Epithelial cell of esophagus (primary cell): ENCODE measurements around the gene KCNJ4.
"Not testable (repeated sequence)": the region's sequence is repeated elsewhere in the genome, so short reads cannot be mapped to it uniquely, and the experiment has no call there.

Experiments
- DNase-seq: peaks from one replicate; pipeline ENCODE4 v3.0.0; 2010; ENCODE audit warnings: low read depth
- H3K4me3 ChIP-seq: 2 replicates; pipeline ENCODE4 v1.5.1; 2011; ENCODE audit warnings: mild to moderate bottlenecking, low read length, control low read depth
- TF ChIP-seq, protein P1 (sequence below): IDR thresholded peaks from 2 replicates; pipeline ENCODE4 v1.5.1; 2011; ENCODE audit warnings: low read depth, mild to moderate bottlenecking, low read length, control low read depth, inconsistent platforms; ENCODE audit not compliant: insufficient read depth; ENCODE audit errors: missing control alignments

Gene KCNJ4

DNA sequence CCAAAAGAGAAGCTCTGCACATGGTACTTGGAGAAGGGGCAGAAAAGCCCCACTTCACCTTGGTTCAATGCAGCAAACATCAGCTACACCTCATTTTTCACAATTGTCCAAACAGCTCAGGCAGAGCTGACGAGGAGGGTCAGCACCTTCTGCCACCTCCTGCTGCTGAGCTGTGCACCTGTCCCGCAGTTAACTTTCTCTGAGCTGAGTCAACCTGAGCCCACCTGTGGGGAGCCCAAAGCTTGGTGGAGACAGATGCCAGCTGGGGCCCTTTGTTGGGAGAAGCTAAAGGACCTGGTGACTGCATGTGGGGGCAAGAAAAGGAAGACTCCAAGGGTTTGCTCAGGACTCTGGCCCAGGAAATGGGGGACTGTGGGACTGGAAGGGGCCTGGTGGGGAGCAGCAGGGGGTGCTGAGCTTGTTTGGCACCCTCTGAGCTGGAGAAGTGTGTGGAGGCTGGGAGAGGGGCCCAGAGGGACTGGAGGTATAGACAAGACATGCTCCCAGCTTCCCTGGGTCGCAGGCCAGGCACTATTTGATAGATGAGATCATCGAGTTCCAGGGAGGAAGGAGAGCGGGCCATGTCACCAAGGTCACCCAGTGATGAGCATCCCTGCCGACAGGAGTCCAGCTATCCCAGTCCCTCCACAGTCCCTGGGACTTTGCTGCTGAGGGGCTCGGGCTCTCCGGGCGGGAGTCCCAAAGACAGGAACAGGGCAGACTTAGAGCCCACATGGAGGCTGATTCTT lies 53.5 kb downstream of the KCNJ4 start:
- H3K4me3 ChIP-seq: no peak overlapping the region
- DNase-seq: no peak
- TF ChIP-seq, protein P1, sequence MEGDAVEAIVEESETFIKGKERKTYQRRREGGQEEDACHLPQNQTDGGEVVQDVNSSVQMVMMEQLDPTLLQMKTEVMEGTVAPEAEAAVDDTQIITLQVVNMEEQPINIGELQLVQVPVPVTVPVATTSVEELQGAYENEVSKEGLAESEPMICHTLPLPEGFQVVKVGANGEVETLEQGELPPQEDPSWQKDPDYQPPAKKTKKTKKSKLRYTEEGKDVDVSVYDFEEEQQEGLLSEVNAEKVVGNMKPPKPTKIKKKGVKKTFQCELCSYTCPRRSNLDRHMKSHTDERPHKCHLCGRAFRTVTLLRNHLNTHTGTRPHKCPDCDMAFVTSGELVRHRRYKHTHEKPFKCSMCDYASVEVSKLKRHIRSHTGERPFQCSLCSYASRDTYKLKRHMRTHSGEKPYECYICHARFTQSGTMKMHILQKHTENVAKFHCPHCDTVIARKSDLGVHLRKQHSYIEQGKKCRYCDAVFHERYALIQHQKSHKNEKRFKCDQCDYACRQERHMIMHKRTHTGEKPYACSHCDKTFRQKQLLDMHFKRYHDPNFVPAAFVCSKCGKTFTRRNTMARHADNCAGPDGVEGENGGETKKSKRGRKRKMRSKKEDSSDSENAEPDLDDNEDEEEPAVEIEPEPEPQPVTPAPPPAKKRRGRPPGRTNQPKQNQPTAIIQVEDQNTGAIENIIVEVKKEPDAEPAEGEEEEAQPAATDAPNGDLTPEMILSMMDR: no peak

DNA sequence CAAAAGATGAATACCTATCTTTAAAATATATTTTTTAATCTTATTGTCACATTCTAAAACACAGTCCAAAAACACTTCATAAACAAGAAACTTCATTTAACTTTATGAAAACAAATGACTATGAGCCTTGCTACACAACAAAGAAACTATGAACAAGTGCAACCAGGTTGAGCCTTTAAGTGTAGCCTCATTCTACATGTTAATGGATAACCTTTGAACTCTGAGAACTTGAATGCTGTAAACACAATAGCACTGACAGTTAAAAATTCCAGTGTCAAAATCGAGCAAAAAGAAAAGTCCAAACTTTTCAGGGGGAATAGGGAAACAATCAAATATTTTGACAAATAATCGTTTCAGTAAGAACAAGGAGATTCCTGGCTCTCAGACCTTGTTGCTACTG lies 54.7 kb downstream of the KCNJ4 start:
- H3K4me3 ChIP-seq, DNase-seq: not testable (repeated sequence)

DNA sequence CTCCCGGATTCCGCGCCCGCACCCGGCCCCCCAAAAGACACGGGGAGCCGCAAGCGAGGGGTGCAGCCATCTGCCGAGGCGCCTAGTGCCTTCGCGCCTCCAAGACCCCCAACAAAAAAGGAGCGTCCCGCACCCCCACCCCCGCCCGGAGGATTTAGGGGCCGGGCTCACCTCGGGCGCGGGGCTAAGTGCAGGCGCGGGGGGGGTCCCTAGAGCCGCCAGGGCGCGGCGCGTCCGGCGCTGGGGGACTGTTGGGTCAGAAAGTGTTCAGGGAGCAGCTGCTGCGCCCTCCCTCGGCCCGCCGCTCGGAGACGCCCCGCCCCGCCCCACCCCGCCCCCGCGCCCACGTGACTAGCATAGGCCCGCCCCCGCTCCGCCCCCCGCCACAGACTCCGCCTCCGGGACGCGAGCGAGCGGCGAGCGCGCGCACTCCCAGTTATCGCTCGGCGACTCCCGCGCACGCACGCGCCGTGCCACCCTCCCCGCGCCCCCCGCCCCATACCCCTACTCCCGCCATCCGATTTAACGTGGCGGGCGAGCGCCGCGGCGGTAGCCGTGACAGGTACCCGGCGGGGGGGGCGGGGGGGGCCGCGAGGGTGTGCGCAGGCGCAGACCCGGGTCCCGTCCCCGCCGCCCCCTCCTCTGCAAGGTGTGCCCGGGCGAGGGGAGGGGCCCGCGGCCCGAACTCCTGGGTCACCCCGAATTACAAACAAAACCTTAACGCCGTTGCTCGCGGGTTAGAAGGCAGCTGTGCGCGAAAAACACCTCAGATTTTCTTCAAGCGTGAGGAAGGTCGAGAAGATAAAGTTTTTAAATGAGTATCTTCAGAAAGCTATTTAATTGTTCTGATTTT lies 56.2 kb downstream of the KCNJ4 start:
- H3K4me3 ChIP-seq: peak overlapping the region; percentile 67
- TF ChIP-seq, protein P1: no peak
- DNase-seq: peak; percentile 82

DNA sequence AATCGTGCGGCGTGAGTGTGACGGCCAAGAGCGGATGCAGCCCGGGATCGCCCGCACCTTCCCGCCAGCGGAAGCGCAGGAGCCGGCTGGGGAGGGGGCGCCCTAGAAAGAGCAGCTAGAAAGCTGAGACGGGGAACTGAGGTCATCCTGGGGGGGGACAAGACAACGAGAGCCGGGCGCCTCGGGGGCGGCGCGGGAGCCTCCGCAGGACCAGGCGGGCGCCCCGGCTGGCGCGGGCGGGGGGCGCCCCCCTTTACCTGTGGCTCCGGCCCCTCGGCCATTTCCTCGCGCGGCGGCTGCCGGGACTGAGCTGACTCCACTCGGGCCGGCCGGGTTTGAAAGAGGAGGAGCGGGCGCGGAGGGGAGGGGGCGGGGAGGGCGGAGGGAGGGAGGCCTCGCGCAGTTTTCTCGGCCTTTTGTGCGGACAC lies 56.8 kb downstream of the KCNJ4 start:
- DNase-seq: peak; percentile 54
- peak overlapping the region; percentile 67 for H3K4me3 ChIP-seq

DNA sequence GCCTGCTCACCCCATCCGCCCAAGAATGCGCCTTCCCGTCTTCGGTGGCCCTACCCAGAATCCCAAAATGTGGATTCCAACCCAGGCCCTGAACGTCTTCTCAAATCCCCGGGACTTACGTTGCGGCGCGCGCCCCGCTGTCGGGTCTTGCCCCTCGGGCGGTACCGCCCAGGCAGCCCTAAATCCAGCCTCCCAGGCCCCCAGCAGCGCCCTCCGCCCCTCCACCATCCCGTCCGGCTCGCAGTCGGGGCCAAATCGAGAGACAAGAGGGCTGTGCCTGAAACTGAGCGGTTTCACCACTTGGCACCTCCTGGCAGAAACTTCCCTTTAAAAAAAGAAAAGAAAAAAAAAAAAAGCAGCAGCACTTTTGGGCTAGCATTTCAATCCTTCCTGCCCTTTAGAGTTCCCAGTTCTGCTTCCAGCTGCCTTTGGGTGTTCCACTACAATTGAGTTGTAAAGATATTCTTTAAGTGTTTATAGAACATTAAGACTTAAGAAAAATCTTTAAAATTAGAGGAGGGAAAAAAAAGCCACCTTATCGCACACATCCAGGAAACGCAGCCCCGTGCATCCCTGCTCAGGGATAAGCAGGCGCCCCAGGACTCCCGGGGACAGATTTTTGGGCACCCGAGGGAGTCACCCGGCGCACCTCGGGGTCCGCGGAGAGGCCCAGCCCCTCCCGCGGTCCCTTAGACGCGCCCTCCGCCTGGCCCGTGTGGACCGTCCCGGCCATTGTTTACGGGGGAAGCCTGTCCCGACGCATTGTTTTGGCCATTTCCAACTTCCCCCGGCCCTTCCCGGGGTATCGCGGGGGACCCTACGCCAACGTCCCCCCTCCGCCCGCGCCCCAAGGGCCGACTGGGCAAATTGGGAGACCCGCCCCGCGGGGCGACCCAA lies 57.6 kb downstream of the KCNJ4 start:
- peak overlapping the region; percentile 67 for H3K4me3 ChIP-seq
- DNase-seq: peak; percentile 60
- TF ChIP-seq, protein P1: no peak

DNA sequence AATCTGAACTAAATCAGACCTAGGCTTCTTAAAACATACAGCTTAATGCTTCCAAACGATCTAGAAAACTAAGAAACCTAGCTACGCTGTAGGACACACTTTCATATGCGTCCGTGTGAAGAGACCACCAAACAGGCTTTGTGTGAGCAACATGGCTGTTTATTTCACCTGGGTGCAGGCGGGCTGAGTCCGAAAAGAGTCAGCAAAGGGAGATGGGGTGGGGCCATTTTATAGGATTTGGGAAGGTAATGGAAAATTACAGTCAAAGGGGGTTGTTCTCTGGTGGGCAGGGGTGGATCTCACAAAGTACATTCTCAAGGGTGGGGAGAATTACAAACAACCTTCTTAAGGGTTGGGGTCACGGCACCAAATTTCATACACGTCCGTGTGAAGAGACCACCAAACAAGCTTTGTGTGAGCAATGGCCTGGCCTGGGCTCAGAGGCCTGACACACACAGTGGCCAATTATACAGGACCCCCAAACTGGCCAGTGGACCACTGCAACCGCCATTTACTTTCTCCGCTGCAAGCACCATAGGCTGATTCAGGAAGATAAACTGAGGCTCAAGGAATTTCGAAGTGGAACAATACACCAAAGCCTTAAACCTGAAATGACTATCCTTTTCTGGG lies 58.4 kb downstream of the KCNJ4 start:
- DNase-seq: not testable (repeated sequence)
- peak overlapping the region; percentile 67 for H3K4me3 ChIP-seq

DNA sequence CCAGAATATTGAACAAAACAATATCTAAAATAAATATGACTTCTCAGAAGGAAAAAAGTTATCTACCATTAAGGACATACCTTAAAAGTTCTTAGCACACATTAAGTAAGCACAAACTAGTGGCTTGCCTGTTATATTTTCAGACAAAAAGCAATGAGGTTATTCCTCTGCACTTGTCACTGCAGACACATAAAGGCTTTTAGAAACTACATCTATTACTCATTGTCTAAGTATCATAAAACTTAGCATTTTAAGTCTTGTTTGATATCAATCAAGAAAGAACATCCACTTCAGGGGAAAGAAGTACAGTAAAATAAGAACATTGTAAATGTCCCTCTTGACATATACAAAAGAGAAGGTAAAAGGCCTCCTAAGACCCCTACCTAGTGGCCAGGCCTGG lies 59.1 kb downstream of the KCNJ4 start:
- H3K4me3 ChIP-seq, DNase-seq: not testable (repeated sequence)

DNA sequence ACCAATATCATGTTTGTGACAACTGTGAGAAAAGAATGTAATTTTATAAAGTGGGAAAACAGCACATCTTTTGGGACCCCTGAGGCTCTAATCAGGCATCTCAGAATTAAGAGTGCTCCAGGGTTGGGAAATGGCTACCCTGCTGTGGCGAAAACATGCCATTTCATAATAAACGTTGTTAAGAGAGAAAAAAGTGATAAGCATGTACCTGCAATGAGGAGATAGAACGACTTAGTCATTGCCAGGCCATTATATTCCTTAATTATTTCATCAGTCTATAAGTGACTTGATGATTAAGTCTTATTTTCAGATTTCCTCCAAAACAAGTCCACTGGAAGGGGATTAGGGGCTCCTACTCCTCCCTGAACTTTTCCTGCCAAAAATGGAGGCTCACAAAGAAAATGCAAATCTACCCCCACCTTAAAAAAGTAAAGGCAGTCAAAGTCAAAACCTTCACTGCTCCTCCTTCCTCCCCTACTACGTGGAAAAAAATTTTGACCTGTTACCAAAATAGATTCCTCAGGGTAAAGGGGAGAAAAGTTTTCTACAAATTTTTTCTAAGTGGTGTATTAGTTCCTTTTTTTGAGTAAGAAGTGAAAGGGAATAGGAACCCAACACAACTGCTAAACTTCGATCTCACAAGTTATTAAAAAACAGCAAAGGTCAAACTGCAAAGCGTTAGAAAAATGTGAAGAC lies 59.9 kb downstream of the KCNJ4 start:
- H3K4me3 ChIP-seq, DNase-seq: not testable (repeated sequence)

DNA sequence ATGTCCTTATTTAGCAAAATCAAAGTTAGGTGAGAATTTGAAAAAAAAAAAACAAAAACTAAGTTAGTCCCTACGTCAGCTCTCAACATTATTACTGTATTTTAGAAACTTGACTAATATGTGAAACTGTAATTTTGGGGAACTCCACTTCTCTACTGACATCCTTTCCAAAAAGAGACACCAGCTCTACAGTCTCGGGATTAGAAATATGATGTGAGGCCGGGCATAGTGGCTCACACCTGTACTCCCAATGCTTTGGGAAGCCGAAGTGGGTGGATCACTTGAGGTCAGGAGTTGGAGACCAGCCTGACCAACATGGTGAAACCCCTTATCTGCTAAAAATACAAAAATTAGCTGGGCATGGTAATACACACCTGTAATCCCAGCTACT lies 65.6 kb downstream of the KCNJ4 start:
- DNase-seq, H3K4me3 ChIP-seq: not testable (repeated sequence)

DNA sequence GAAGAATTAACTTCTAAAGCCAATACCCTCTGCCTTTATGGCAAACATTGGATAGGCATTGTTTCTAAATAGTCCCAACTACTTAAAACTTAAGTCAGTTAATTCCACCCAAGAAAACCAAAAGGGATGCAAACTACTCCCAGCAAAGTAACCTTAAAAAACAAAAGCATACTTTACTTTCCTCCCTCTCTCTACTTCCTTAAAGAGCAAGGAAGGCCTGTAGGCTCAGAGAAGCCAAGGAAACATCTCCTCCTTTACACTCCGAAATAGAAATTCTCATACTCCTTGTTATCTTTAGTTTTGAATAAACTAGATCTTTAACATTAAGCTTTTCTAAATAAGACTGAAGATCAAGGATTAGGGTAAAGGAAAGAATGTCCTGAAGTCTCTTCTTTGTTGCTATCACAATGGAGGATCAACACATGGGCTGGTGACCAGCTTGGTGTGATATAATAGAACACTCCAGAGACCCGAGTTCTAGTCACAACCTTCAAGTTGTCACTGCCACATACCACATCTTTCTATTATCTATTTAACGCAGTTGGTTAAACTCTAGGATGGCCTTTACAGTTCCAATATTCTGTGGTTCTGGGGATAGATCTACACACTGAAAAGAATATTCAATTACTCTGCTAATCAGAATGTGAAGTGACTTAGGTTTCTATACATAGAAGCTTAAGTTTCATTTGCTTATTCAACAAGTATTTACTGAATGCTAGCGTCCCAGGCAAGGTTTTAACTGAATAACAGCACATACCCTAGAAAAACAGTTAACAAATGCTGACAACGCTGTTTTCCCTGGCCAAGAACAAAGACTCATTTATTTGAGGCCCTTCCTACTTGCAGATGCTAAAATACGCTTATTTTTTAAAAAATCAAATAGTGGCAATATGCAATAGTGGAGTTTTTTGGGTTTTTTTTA lies 66.2 kb downstream of the KCNJ4 start:
- not testable (repeated sequence) for DNase-seq, H3K4me3 ChIP-seq

DNA sequence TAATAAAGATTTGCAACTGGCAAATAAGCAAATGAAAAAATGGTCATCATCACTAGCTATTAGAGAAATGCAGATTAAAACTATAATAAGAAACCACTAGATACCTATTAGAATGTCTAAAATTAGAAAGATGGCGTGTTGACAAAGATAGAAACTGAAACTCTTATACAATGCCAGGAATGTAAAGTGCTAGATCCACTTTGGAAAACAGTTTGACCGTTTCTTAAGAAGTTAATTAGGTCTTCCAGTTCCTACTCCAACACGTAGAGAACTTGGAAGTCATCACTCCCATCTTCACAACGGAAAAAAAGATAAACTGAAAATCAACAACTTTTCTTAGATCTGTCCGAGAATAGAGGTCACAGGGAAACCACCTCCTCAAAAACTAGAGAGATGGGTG lies 68.1 kb downstream of the KCNJ4 start:
- not testable (repeated sequence) for H3K4me3 ChIP-seq, DNase-seq
